Caco-2 (cell line): Measurements from ENCODE around the gene SVOPL. TPM values are rescaled to one million over a fixed set of nuclear protein-coding genes. Genes with fewer than 3 reads are reported as not detected.

Experiments
- BruUV-seq: library from RNA; stranded (reverse); fragments of 400-500 nt; replicated peaks from 2 replicates; lab custom pipeline; 2021; lab: Mats Ljungman, UMichigan
- CTCF ChIA-PET: fragments of 300-600 bp; sonication (Branson Sonifier 250); formaldehyde crosslinking; loops from one replicate; lab custom pipeline; 2022; ENCODE audit warnings: antibody characterized with exemption; lab: Charles Lee
- POLR2A ChIA-PET: fragments of 300-600 bp; sonication (Branson Sonifier 250); formaldehyde crosslinking; loops from one replicate; lab custom pipeline; 2022; ENCODE audit warnings: antibody characterized with exemption; lab: Charles Lee
- DNase-seq, 2 experiments: peaks; one replicate each; pipeline versions ENCODE4 v3.0.0 to v3.0.0-alpha.2; 2020 to 2022
- H3K27me3 ChIP-seq: replicated peaks from 2 replicates; pipeline ENCODE4 v1.6.0; 2011; ENCODE audit warnings: low read length; ENCODE audit not compliant: control insufficient read depth, insufficient read depth
- H3K36me3 ChIP-seq: 2 replicates; pipeline ENCODE4 v1.5.1; 2011; ENCODE audit warnings: low read length; ENCODE audit not compliant: control insufficient read depth, insufficient read depth
- H3K4me1 ChIP-seq: fragments of 250-450 bp; sonication (Bioruptor Pico); 2 replicates; pipeline ENCODE4 v1.5.1; 2020; ENCODE audit warnings: mild to moderate bottlenecking
- H3K4me3 ChIP-seq: 2 replicates; pipeline ENCODE4 v1.5.1; 2011; ENCODE audit warnings: low read depth, mild to moderate bottlenecking, control low read depth, low read length
- H3K9me3 ChIP-seq: fragments of 250-450 bp; sonication (Bioruptor Pico); 2 replicates; pipeline ENCODE4 v1.5.1; 2020; ENCODE audit warnings: mild to moderate bottlenecking, moderate library complexity
- H3K27ac Mint-ChIP-seq: one replicate; pipeline ENCODE4 v1.8.0; 2022; ENCODE audit warnings: mixed read lengths; ENCODE audit not compliant: unreplicated experiment
- H3K27me3 Mint-ChIP-seq: one replicate; pipeline ENCODE4 v1.8.0; 2022; ENCODE audit warnings: mixed read lengths; ENCODE audit not compliant: insufficient read depth, unreplicated experiment
- H3K36me3 Mint-ChIP-seq: one replicate; pipeline ENCODE4 v1.8.0; 2022; ENCODE audit warnings: mild to moderate bottlenecking, mixed read lengths; ENCODE audit not compliant: insufficient read depth, unreplicated experiment
- H3K4me1 Mint-ChIP-seq: one replicate; pipeline ENCODE4 v1.8.0; 2022; ENCODE audit warnings: low read depth, mixed read lengths; ENCODE audit not compliant: unreplicated experiment
- H3K4me3 Mint-ChIP-seq: one replicate; pipeline ENCODE4 v1.8.0; 2022; ENCODE audit warnings: mild to moderate bottlenecking, moderate library complexity, mixed read lengths; ENCODE audit not compliant: unreplicated experiment
- H3K9me3 Mint-ChIP-seq: one replicate; pipeline ENCODE4 v1.8.0; 2022; ENCODE audit warnings: mixed read lengths; ENCODE audit not compliant: unreplicated experiment
- CTCF ChIP-seq, 2 experiments: fragments of 200-600 bp in 1 of 2; IDR thresholded peaks; 1 replicate in 1 of 2; 2 replicates in 1 of 2; pipeline versions ENCODE4 v1.5.1 to v1.8.0; 2011 to 2022; ENCODE audit warnings: antibody characterized with exemption in 1 of 2, control low read depth in 1 of 2, inconsistent platforms in 1 of 2, low read depth in 1 of 2, low read length in 1 of 2, mild to moderate bottlenecking in 1 of 2, moderate library complexity in 1 of 2; ENCODE audit not compliant: insufficient read depth in 1 of 2, severe bottlenecking in 1 of 2, unreplicated experiment in 1 of 2
- intact Hi-C: fragments of 100-400 bp; cut with micrococcal nuclease; formaldehyde crosslinking; loops from one replicate; pipeline ENCODE4 v1.10.0; 2022; ENCODE audit not compliant: unreplicated experiment
- total RNA-seq: library from RNA; stranded (reverse); gene quantifications from 2 replicates; pipeline ENCODE4 v1.2.3, GENCODE V29; 2022

The SVOPL gene
- total RNA-seq, 1 experiment from 2014 or later: 0.27 TPM

GRCh38 chr7:138588986-138589385 is 112.2 kb downstream of the SVOPL start:
- BruUV-seq: no TSS peak
- no peaks in the 10 kb centered on the region for H3K27me3 Mint-ChIP-seq
- peaks cover 53% of the 10 kb centered on the region for H3K36me3 Mint-ChIP-seq
- H3K4me3 Mint-ChIP-seq: no peak overlapping the region
- Histone ChIP-seq H3K27me3 (no peaks in the 10 kb centered on the region), H3K9me3 (no peaks in the 10 kb centered on the region), H3K36me3 (peaks cover 2% of the 10 kb centered on the region), H3K4me3 (no peak overlapping the region), H3K4me1 (no peaks in the 10 kb centered on the region; the same call in 1 of the 2 replicates)
- POLR2A ChIA-PET: no interaction called here
- H3K9me3 Mint-ChIP-seq: no peaks in the 10 kb centered on the region
- no peak overlapping the region for H3K27ac Mint-ChIP-seq
- no peak for TF ChIP-seq CTCF (IDR thresholded peaks at IDR 0.05; ENCODE audit: insufficient read depth in 1 of 2, low read depth in 1 of 2, low read length in 1 of 2, severe bottlenecking in 1 of 2, unreplicated experiment in 1 of 2)
- no peak for DNase-seq
- intact Hi-C loops: no loop called here
- CTCF ChIA-PET: no interaction called here
- no peaks in the 10 kb centered on the region for H3K4me1 Mint-ChIP-seq

GRCh38 chr7:138587485-138587884 is 113.7 kb downstream of the SVOPL start:
- DNase-seq: no peak
- ChIA-PET POLR2A (no interaction called here), CTCF (no interaction called here)
- H3K4me3 Mint-ChIP-seq: no peak overlapping the region
- Histone ChIP-seq H3K9me3 (no peaks in the 10 kb centered on the region), H3K27me3 (no peaks in the 10 kb centered on the region), H3K4me1 (no peaks in the 10 kb centered on the region), H3K4me3 (no peak overlapping the region), H3K36me3 (peaks cover 2% of the 10 kb centered on the region)
- no peak overlapping the region for H3K27ac Mint-ChIP-seq
- H3K36me3 Mint-ChIP-seq: peaks cover 66% of the 10 kb centered on the region
- H3K4me1 Mint-ChIP-seq: no peaks in the 10 kb centered on the region
- no peak for TF ChIP-seq CTCF (IDR thresholded peaks at IDR 0.05; ENCODE audit: insufficient read depth in 1 of 2, low read depth in 1 of 2, low read length in 1 of 2, severe bottlenecking in 1 of 2, unreplicated experiment in 1 of 2)
- no peaks in the 10 kb centered on the region for H3K27me3 Mint-ChIP-seq
- no TSS peak for BruUV-seq
- intact Hi-C loops: no loop called here
- H3K9me3 Mint-ChIP-seq: no peaks in the 10 kb centered on the region

- no TSS peak for BruUV-seq
- no peaks in the 10 kb centered on the region for H3K27me3 Mint-ChIP-seq
Measured at GRCh38 chr7:138585283-138585993, 115.7 kb downstream of the SVOPL start.

More at GRCh38 chr7:138585283-138585993, 115.7 kb downstream of the SVOPL start:
- no peak for DNase-seq
- no peak overlapping the region for H3K4me3 ChIP-seq
- no peaks in the 10 kb centered on the region for H3K9me3 Mint-ChIP-seq
- peaks cover 75% of the 10 kb centered on the region for H3K36me3 Mint-ChIP-seq
- ChIA-PET POLR2A (no interaction called here), CTCF (no interaction called here)
- H3K9me3 ChIP-seq: no peaks in the 10 kb centered on the region
- no peaks in the 10 kb centered on the region for H3K4me1 ChIP-seq
- intact Hi-C loops: no loop called here
- no peaks in the 10 kb centered on the region for H3K27me3 ChIP-seq
- no peak overlapping the region for H3K4me3 Mint-ChIP-seq
- H3K4me1 Mint-ChIP-seq: no peaks in the 10 kb centered on the region
- TF ChIP-seq CTCF (IDR thresholded peaks at IDR 0.05; ENCODE audit: insufficient read depth in 1 of 2, low read depth in 1 of 2, low read length in 1 of 2, severe bottlenecking in 1 of 2, unreplicated experiment in 1 of 2): no peak
- peaks cover 2% of the 10 kb centered on the region for H3K36me3 ChIP-seq
- H3K27ac Mint-ChIP-seq: no peak overlapping the region
